Muscle of arm (tissue), 12 donors: ENCODE data around the gene RABL3. TPM values are rescaled to one million over a fixed set of nuclear protein-coding genes. Genes with fewer than 3 reads are reported as not detected.
"Not testable (repeated sequence)": the region's sequence is repeated elsewhere in the genome, so short reads cannot be mapped to it uniquely, and the experiment has no call there.

Experiments used
- DNase-seq: peaks from one replicate; pipeline ENCODE4 v3.0.0-alpha.2; 2013
- polyA plus RNA-seq, 12 donors: library from polyadenylated mRNA; unstranded; fragments of 120-200 nt; gene quantifications; one replicate each; pipeline ENCODE4 v1.2.1, GENCODE V29; 2013; ENCODE audit not compliant: insufficient read length in 12 of 12

Gene RABL3
- polyA plus RNA-seq, 12 donors: 15.3 to 32.1 (median 19.8) TPM; not detected in 1

- no peak for DNase-seq
Measured at GRCh38 chr3:120752865-120753264, 10.5 kb upstream of the RABL3 start.

GRCh38 chr3:120752230-120752629 is 9.9 kb upstream of the RABL3 start:
- no peak for DNase-seq

- DNase-seq: no peak
Measured at GRCh38 chr3:120749843-120750242, 7.5 kb upstream of the RABL3 start.

- no peak for DNase-seq
Measured at GRCh38 chr3:120745466-120745865, 3.1 kb upstream of the RABL3 start.

GRCh38 chr3:120743556-120744195 is 1.4 kb upstream of the RABL3 start:
- no peak for DNase-seq

GRCh38 chr3:120742849-120743365 is 591 bp upstream of the RABL3 start:
- DNase-seq: no peak

GRCh38 chr3:120741837-120742197 is 499 bp downstream of the RABL3 start:
- DNase-seq: no peak

- no peak for DNase-seq
Measured at GRCh38 chr3:120741320-120741719, 996 bp downstream of the RABL3 start.

- DNase-seq: not testable (repeated sequence)
Measured at GRCh38 chr3:120738006-120738405, 4.3 kb downstream of the RABL3 start.

- DNase-seq: no peak
Measured at GRCh38 chr3:120730576-120731542, 11.5 kb downstream of the RABL3 start.

GRCh38 chr3:120726791-120727190 is 15.5 kb downstream of the RABL3 start:
- DNase-seq: no peak

GRCh38 chr3:120719167-120719834 is 23.0 kb downstream of the RABL3 start:
- not testable (repeated sequence) for DNase-seq

GRCh38 chr3:120713262-120713661 is 29.1 kb downstream of the RABL3 start:
- no peak for DNase-seq

- DNase-seq: no peak
Measured at GRCh38 chr3:120710369-120710768, 31.9 kb downstream of the RABL3 start.

GRCh38 chr3:120708408-120708807 is 33.9 kb downstream of the RABL3 start:
- DNase-seq: no peak

GRCh38 chr3:120706950-120707349 is 35.4 kb downstream of the RABL3 start:
- DNase-seq: no peak

GRCh38 chr3:120705884-120706582 is 36.3 kb downstream of the RABL3 start:
- DNase-seq: no peak

GRCh38 chr3:120699333-120699732 is 43.0 kb downstream of the RABL3 start:
- DNase-seq: no peak

- no peak for DNase-seq
Measured at GRCh38 chr3:120693439-120694171, 48.7 kb downstream of the RABL3 start.

GRCh38 chr3:120689395-120689794 is 52.9 kb downstream of the RABL3 start:
- no peak for DNase-seq

GRCh38 chr3:120688121-120688520 is 54.2 kb downstream of the RABL3 start:
- DNase-seq: no peak
